ENCODE results near the gene TMIGD1.

DNA sequence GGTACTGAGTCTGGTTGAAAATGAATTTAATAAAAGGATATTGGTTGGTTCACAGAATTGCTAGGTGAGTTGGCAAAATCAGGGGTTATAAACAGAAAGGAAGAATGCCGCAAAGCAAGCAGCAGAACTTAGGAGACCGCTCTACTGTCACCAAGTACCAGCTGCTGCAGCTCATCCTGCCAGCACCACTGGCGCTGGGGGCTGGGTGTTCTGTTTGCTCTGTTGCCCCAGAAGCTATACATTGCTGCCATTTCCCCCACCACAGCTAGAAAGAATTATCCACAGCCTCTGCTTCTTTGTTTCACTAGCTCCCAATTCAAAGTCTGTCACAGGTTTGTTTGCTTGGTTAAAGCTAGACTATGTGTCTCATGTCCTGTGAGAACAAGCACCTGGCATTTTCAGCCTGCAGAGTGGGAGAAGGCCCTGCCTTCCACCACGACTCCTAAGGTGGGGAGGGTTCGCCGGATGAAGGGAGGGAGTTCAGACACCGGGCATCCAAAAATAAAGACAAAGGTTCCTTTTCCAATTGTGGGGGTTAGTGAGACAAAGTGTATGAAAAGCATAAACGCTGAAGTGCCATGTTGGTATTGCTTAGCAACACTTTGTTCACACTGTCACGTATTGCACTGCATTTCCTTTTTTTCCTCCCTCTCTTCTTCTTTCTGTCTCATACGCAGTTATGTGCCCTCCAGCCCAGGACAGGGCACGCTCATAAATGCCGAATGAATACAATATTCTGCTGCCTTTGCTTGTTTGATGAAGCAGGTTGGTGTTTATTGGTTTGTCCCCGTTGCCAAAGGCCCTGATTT is 35.3 kb upstream of the TMIGD1 start:
- TF ChIP-seq CTCF (optimal IDR thresholded peaks at IDR 0.05 in 1 of 3, IDR thresholded peaks at IDR 0.05 in 1 of 3, conservative IDR thresholded peaks at IDR 0.05 in 1 of 3; ENCODE audit: extremely low read depth in 1 of 3, insufficient read depth in 2 of 3, low read length in 3 of 3) = no peak
- TF ChIP-seq EZH2 (IDR thresholded peaks at IDR 0.05; ENCODE audit: low read length) = no peak

Measured in keratinocyte (primary cell).